ENCODE measurements around the gene HMX2. TPM values are rescaled to one million over a fixed set of nuclear protein-coding genes. Genes with fewer than 3 reads are reported as not detected.

Gene HMX2
- total RNA-seq, 2 experiments from 2014 or later = not detected

DNA sequence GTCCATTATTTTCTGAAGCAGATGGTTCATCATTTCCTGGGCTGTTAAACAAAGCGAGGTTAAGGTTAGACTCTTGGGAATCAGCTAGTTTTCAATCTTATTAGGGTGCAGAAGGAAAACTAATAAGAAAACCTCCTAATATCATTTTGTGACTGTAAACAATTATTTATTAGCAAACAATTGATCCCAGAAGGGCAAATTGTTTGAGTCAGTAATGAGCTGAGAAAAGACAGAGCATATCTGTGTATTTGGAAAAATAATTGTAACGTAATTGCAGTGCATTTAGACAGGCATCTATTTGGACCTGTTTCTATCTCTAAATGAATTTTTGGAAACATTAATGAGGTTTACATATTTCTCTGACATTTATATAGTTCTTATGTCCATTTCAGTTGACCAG, 16.4 kb downstream of the HMX2 start:
- intact Hi-C loops (cut with DNase I, micrococcal nuclease) = no loop called here
- DNase-seq (no peak), ATAC-seq (ENCODE audit: poor library complexity) (no peak)
- H3K36me3 Mint-ChIP-seq (ENCODE audit: low read depth) = peaks cover 94% of the 10 kb centered on the region
- ChIA-PET CTCF (no interaction called here), POLR2A (interaction anchor here (0.9 kb wide), 1 partner anchor 10 kb away, joined by 3 read pairs; the partner anchor contains the start of gene BUB3)
- no peak overlapping the region for H3K4me3 Mint-ChIP-seq
- H3K4me1 Mint-ChIP-seq (ENCODE audit: low read depth) = peaks cover 41% of the 10 kb centered on the region
- Histone ChIP-seq H3K36me3 (ENCODE audit: insufficient read depth, low read length) (peaks cover 74% of the 10 kb centered on the region), H3K4me1 (ENCODE audit: insufficient read depth, low read length) (peaks cover 8% of the 10 kb centered on the region), H3K27ac (ENCODE audit: low read depth in 1 of 2, low read length in 2 of 2) (no peak overlapping the region), H3K27me3 (ENCODE audit: control insufficient read depth in 1 of 2, insufficient read depth in 2 of 2, low read length in 2 of 2) (no peaks in the 10 kb centered on the region), H3K4me3 (ENCODE audit: low read length) (no peak overlapping the region), H3K9me3 (ENCODE audit: control insufficient read depth in 1 of 2, insufficient read depth in 1 of 2, low read length in 2 of 2) (no peaks in the 10 kb centered on the region)
- TF ChIP-seq, protein P1, sequence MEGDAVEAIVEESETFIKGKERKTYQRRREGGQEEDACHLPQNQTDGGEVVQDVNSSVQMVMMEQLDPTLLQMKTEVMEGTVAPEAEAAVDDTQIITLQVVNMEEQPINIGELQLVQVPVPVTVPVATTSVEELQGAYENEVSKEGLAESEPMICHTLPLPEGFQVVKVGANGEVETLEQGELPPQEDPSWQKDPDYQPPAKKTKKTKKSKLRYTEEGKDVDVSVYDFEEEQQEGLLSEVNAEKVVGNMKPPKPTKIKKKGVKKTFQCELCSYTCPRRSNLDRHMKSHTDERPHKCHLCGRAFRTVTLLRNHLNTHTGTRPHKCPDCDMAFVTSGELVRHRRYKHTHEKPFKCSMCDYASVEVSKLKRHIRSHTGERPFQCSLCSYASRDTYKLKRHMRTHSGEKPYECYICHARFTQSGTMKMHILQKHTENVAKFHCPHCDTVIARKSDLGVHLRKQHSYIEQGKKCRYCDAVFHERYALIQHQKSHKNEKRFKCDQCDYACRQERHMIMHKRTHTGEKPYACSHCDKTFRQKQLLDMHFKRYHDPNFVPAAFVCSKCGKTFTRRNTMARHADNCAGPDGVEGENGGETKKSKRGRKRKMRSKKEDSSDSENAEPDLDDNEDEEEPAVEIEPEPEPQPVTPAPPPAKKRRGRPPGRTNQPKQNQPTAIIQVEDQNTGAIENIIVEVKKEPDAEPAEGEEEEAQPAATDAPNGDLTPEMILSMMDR (IDR thresholded peaks at IDR 0.05) = no peak
- no peaks in the 10 kb centered on the region for H3K27me3 Mint-ChIP-seq
- peak overlapping the region; percentile 30 for H3K27ac Mint-ChIP-seq
- no peaks in the 10 kb centered on the region for H3K9me3 Mint-ChIP-seq

GRCh38 chr10:123165445-123166072, 17.6 kb downstream of the HMX2 start:
- H3K27ac ChIP-seq (ENCODE audit: low read depth in 1 of 2, low read length in 2 of 2) = no peak overlapping the region
- ATAC-seq (ENCODE audit: poor library complexity) (no peak), DNase-seq (no peak)
- no peak overlapping the region for H3K27ac Mint-ChIP-seq
- H3K4me3 Mint-ChIP-seq = no peak overlapping the region
- H3K9me3 ChIP-seq (ENCODE audit: control insufficient read depth in 1 of 2, insufficient read depth in 1 of 2, low read length in 2 of 2) = no peaks in the 10 kb centered on the region
- peaks cover 91% of the 10 kb centered on the region for H3K36me3 Mint-ChIP-seq (ENCODE audit: low read depth)
- H3K36me3 ChIP-seq (ENCODE audit: insufficient read depth, low read length) = peaks cover 82% of the 10 kb centered on the region
- H3K4me1 ChIP-seq (ENCODE audit: insufficient read depth, low read length) = peaks cover 5% of the 10 kb centered on the region
- TF ChIP-seq, protein P1 (IDR thresholded peaks at IDR 0.05) = no peak
- no peak overlapping the region for H3K4me3 ChIP-seq (ENCODE audit: low read length)
- intact Hi-C loops (cut with DNase I, micrococcal nuclease) = no loop called here
- peaks cover 28% of the 10 kb centered on the region for H3K4me1 Mint-ChIP-seq (ENCODE audit: low read depth)
- CTCF ChIA-PET = no interaction called here
- no peaks in the 10 kb centered on the region for H3K27me3 Mint-ChIP-seq
- no peaks in the 10 kb centered on the region for H3K27me3 ChIP-seq (ENCODE audit: control insufficient read depth in 1 of 2, insufficient read depth in 2 of 2, low read length in 2 of 2)
- no peaks in the 10 kb centered on the region for H3K9me3 Mint-ChIP-seq
- POLR2A ChIA-PET = no interaction called here

DNA sequence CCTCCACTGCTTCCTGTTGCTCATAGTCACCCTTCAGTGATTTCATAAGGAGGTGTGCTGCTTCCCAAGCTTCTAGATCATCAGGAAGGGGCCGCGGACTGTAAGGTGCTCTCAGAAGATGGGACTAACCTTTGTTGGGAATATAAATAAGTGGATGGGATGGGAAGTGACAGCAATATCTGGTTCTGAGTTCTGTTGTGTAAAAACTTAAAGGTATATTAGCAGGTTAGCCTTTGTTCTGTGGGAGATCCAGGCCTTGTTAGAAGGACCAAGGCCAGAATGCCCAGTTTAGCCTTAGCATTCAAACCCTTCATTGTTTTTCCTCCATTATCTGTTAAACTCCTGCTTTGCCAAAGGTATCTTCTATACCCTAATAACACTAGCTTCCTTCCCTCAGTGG, 18.7 kb downstream of the HMX2 start:
- TF ChIP-seq, protein P1 (IDR thresholded peaks at IDR 0.05) = no peak
- H3K4me1 ChIP-seq (ENCODE audit: insufficient read depth, low read length) = no peaks in the 10 kb centered on the region
- CTCF ChIA-PET = no interaction called here
- Mint-ChIP-seq H3K9me3 (no peaks in the 10 kb centered on the region), H3K4me1 (ENCODE audit: low read depth) (peaks cover 19% of the 10 kb centered on the region), H3K27ac (no peak overlapping the region), H3K27me3 (no peaks in the 10 kb centered on the region), H3K4me3 (no peak overlapping the region), H3K36me3 (ENCODE audit: low read depth) (peaks cover 88% of the 10 kb centered on the region)
- H3K9me3 ChIP-seq (ENCODE audit: control insufficient read depth in 1 of 2, insufficient read depth in 1 of 2, low read length in 2 of 2) = no peaks in the 10 kb centered on the region
- POLR2A ChIA-PET = interaction anchor here (1.0 kb wide), 1 partner anchor 10 kb away, joined by 3 read pairs; no protein-coding TSS in a partner anchor
- H3K27me3 ChIP-seq (ENCODE audit: control insufficient read depth in 1 of 2, insufficient read depth in 2 of 2, low read length in 2 of 2) = no peaks in the 10 kb centered on the region
- no peak for ATAC-seq (ENCODE audit: poor library complexity)
- intact Hi-C loops (cut with DNase I, micrococcal nuclease) = no loop called here
- no peak overlapping the region for H3K27ac ChIP-seq (ENCODE audit: low read depth in 1 of 2, low read length in 2 of 2)
- DNase-seq = no peak
- H3K4me3 ChIP-seq (ENCODE audit: low read length) = no peak overlapping the region
- H3K36me3 ChIP-seq (ENCODE audit: insufficient read depth, low read length) = peaks cover 77% of the 10 kb centered on the region
